Cardiac ventricle fibroblast (primary cell): ENCODE measurements around the gene ANKZF1. TPM values are rescaled to one million over a fixed set of nuclear protein-coding genes. Genes with fewer than 3 reads are reported as not detected.

ENCODE experiments used
- total RNA-seq: library from RNA; depleted of rRNA; stranded (reverse); fragments of >200 nt; gene quantifications from 2 replicates; pipeline ENCODE4 v1.2.3, GENCODE V29; 2015

ANKZF1 gene
- 24.7 and 30.6 TPM in 2 replicates for total RNA-seq

GRCh38 chr2:219229305-219230058 lies at the start of gene ANKZF1, which contains the start of gene ATG9A:
ANKZF1 (plus strand) TSS chr2:219229806; CDS start chr2:219230258, 452 bp downstream.
ATG9A (minus strand) TSS chr2:219229636; CDS start chr2:219228024, 1,612 bp downstream.

GRCh38 chr2:219206328-219207133 lies 23.1 kb upstream of the ANKZF1 start, which contains the start of gene ZFAND2B:
ZFAND2B (plus strand) TSS chr2:219206782; CDS start chr2:219206988, 206 bp downstream.

GRCh38 chr2:219218732-219219701 lies 10.6 kb upstream of the ANKZF1 start, which contains the start of gene ABCB6:
ABCB6 (minus strand) TSS chr2:219218958; CDS start chr2:219218673, 285 bp downstream.

GRCh38 chr2:219245148-219245898 lies 15.7 kb downstream of the ANKZF1 start, which contains the start of the genes GLB1L and STK16:
GLB1L (minus strand) TSS chr2:219245444; CDS start chr2:219243573, 1,871 bp downstream.
STK16 (plus strand) TSS chr2:219245479; CDS start chr2:219246000, 521 bp downstream.

GRCh38 chr2:219252900-219253752 lies 23.5 kb downstream of the ANKZF1 start, which contains the start of gene TUBA4B:
TUBA4B (plus strand) TSS chr2:219253243; CDS start chr2:219253408, 165 bp downstream.

GRCh38 chr2:219253753-219254589 lies 24.4 kb downstream of the ANKZF1 start, which contains the start of gene TUBA4A:
TUBA4A (minus strand) TSS chr2:219253918; CDS start chr2:219253858, 60 bp downstream.

GRCh38 chr2:219279151-219279915 lies 49.7 kb downstream of the ANKZF1 start, which contains the start of gene DNAJB2:
DNAJB2 (plus strand) TSS chr2:219279366; CDS start chr2:219279834, 468 bp downstream.

Other genes starting within 250 kb of the ANKZF1 start
- gene FEV, start 244.6 kb upstream of the ANKZF1 start, total RNA-seq, result not detected in 2 replicates
- not detected in 2 replicates for gene CRYBA2, start 236.4 kb upstream of the ANKZF1 start, total RNA-seq
- gene CFAP65, start 188.3 kb upstream of the ANKZF1 start, total RNA-seq, result 0.34 TPM in 1 of 2 replicates, not detected in the other
- not detected in 2 replicates for gene IHH, start 168.9 kb upstream of the ANKZF1 start, total RNA-seq
- gene NHEJ1, start 69.0 kb upstream of the ANKZF1 start, total RNA-seq, result 13.4 and 15.8 TPM in 2 replicates
- gene SLC23A3, start 59.8 kb upstream of the ANKZF1 start, total RNA-seq, result 0.25 and 0.44 TPM in 2 replicates
- gene CNPPD1, start 52.9 kb upstream of the ANKZF1 start, total RNA-seq, result 20.8 and 32.6 TPM in 2 replicates
- gene RETREG2, start 51.5 kb upstream of the ANKZF1 start, total RNA-seq, result 43.9 and 47.7 TPM in 2 replicates
- gene ZFAND2B, start 23.0 kb upstream of the ANKZF1 start, total RNA-seq, result 16.8 and 34.2 TPM in 2 replicates
- 28.4 and 29.5 TPM in 2 replicates for gene ABCB6, start 10.8 kb upstream of the ANKZF1 start, total RNA-seq
- gene ATG9A, start 170 bp upstream of the ANKZF1 start, total RNA-seq, result 70.1 and 72.7 TPM in 2 replicates
- 7.0 and 12.2 TPM in 2 replicates for gene GLB1L, start 15.6 kb downstream of the ANKZF1 start, total RNA-seq
- 16.2 and 20.2 TPM in 2 replicates for gene STK16, start 15.7 kb downstream of the ANKZF1 start, total RNA-seq
- gene TUBA4B, start 23.4 kb downstream of the ANKZF1 start, total RNA-seq, result not detected in 2 replicates
- 13.4 and 26.5 TPM in 2 replicates for gene TUBA4A, start 24.1 kb downstream of the ANKZF1 start, total RNA-seq
- 33.6 and 35.5 TPM in 2 replicates for gene DNAJB2, start 49.6 kb downstream of the ANKZF1 start, total RNA-seq
- gene PTPRN, start 79.6 kb downstream of the ANKZF1 start, total RNA-seq, result 1.6 and 4.1 TPM in 2 replicates
- gene RESP18, start 102.9 kb downstream of the ANKZF1 start, total RNA-seq, result not detected in 2 replicates
- 61.1 and 86.0 TPM in 2 replicates for gene DNPEP, start 158.1 kb downstream of the ANKZF1 start, total RNA-seq
- gene DES, start 188.6 kb downstream of the ANKZF1 start, total RNA-seq, result 3.2 and 7.0 TPM in 2 replicates
- 8.5 and 10.5 TPM in 2 replicates for gene SPEG, start 205.0 kb downstream of the ANKZF1 start, total RNA-seq